Hindlimb muscle (tissue), 1 donor: ENCODE data around the gene BRINP2. TPM values are rescaled to one million over a fixed set of nuclear protein-coding genes. Genes with fewer than 3 reads are reported as not detected.

Source experiments
- DNase-seq: peaks from one replicate; pipeline ENCODE4 v3.0.0-alpha.2; 2013
- polyA plus RNA-seq: library from polyadenylated mRNA; unstranded; fragments of 120-200 nt; gene quantifications from one replicate; pipeline ENCODE4 v1.2.1, GENCODE V29; 2013; ENCODE audit not compliant: insufficient read length

The BRINP2 gene
- polyA plus RNA-seq, 1 donor, result 0.17 TPM

DNA sequence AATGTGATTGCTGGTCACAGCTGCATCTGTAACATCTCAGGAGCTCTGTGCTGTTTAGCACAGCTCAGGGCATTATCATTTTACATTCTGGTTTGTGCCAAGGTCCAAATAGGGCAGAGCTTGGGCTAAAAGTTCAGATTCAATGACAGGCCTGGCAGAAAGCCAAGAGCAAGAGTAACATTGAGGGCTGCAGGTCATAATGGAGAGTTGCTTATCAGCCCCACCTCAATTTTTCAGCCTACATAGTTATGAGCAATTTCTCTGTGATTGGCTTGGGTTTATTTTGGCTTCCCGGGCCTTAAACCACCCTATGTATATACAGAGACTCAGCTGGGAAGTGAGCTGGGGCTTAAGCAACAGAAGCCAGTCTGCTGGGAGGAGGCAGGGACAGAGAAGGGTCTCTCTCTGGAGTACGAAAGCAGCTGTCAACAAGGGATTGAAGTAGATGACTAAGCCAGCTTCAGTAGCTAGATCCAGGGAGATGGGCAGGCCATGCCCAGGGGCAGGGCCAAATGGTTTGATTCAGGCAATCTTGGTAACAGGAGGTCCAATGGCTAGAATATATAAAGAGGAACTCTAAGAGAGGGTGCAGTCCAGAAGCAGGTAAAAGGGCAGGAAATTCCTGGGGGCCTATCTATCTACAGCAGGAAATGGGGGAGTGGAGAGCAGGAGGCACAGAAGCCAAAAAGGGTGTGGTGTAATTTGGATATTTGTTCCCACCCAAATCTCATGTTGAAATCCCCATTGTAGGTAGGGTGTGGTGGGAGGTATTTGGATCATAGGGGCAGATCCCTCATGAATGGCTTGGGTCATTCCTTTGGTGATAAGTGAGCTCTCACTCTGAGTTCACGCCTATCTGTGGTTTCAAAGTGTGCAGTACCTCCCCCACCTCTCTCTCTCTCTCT, 49.0 kb downstream of the BRINP2 start:
- no peak for DNase-seq

GRCh38 chr1:177223359-177223758, 52.6 kb downstream of the BRINP2 start:
- no peak for DNase-seq

DNA sequence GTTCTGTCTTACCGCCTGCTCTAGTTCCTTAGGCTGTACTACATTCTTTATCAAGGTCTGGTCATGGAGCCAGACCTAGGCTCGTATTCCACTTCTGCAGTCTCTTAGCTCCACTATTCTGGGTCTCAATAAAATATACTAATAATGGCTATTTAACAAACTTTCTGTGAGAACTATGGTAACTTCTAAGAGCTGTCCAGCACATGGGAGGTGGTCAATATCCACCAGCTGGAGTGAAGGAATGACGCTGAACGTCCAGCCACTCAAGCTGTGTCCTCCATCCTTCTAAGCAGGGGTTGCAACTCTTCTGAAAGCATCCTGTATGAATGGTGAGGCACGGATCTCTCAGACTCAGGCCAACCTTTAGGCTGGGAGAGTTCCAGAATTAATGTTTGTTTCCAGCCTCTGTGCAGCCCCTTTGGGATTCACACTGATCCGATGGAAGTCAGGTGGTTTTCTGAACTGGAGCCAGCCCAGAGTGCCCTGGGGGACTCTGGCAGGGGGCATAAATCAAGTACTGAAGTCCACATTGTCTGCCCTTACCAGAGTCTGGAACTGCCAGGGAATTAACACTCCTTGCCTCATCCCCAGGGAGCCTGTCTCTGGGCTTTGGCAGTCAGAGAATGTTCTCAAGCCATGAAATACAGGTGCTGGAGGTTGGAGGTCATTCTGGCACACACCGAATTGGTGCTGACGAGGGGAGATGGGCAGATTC, 57.4 kb downstream of the BRINP2 start:
- DNase-seq, result no peak

GRCh38 chr1:177228693-177229065, 57.9 kb downstream of the BRINP2 start:
- no peak for DNase-seq

DNA sequence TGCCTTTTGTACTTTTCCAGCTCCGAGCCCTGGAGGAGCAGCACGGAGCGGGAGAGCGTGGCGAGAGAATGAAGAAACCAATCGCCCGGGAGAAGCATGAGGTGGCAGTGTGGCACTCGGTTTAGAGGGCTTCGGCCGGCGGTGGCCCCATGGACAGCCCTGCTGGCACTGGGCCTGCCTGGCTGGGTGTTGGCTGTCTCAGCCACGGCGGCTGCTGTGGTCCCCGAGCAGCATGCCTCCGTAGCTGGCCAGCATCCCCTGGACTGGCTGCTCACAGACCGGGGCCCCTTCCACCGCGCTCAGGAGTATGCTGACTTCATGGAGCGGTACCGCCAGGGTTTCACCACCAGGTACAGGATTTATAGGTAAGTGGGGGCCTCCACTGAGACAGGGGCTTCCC, 59.0 kb downstream of the BRINP2 start:
- DNase-seq, result no peak

- DNase-seq, result no peak
These were observed 59.7 kb downstream of the BRINP2 start for GRCh38 chr1:177230228-177231016.

GRCh38 chr1:177235350-177235749, 64.6 kb downstream of the BRINP2 start:
- no peak for DNase-seq

- no peak for DNase-seq
These were observed 66.2 kb downstream of the BRINP2 start for GRCh38 chr1:177236962-177237361.

DNA sequence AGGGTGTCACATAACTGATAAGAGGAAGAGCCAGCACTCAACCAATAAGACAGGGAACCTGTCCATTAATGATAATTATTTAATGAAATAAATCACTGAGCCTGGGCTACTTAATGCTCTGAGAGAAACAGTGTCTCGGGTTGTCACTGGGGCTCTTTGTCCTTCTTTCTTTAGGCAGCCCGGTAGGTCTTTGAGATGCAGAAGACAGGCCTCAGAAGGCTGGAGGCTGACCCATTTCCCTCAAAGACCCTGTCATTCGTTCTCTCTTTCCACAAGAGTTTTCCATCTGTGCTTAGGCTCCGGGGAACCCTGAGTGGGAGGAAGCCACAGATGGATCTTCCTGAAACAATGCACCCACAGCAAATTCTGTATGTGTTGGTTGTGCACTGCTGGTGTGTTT, 68.2 kb downstream of the BRINP2 start:
- DNase-seq, result no peak

GRCh38 chr1:177239792-177240191, 69.0 kb downstream of the BRINP2 start:
- no peak for DNase-seq

DNA sequence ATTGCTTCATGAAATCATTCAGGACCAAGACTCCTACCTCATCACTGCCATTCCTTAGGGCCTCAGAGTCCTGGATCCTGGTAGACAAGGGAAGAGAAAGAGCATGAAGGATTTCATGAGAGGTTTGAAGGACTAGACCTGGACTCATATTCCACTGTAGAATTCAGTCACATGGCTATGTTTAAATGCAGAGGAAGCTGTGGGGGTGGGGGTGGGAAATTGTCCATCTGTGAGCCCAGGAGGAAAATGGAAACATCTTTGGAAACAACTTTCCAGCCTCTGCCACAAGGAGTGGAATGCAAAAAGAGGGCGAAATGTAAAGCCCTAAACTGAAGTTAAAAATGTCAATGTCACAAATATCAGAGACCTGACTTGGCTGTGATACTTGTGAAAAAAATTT, 73.0 kb downstream of the BRINP2 start:
- DNase-seq, result no peak

DNA sequence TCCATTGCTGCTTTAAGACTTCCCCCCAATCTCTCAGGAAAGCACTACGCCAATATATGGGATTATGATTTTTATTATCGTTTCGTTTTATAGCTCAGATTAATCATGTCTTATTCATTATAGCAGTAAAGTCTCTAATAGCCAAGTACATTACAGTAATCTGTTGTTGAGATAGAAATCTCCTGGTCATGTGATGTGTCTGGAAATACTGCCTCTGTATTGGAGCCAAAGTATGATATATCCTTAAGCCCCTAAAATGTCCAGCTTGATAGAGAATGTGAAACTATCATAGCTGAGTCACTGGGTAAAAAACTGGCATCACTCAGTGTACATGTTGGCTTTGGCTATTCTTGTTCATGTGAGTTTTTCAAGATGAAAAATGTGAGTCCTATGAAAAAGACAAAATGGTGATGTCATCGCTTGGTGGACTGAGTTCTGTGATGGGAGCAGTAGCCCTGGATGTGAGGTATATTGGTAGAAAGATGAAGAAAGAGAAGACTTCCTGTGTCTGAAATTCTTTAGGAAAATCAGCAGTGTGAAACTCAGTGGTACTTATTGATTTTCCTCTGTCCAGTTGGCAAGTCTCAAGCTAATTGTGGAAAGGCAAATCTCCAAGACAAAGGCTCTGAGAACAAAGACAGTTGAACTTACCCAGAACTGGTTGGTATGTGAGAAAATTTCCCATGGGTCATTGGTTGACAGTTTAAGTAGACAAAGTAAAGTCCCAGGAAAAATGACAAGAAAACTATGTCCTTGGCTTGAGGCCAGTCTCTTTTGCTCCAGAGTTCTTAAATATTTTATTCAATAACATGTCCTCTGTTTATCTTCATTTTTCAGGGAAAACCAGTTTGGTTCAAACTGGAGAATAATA, 76.2 kb downstream of the BRINP2 start:
- no peak for DNase-seq

DNA sequence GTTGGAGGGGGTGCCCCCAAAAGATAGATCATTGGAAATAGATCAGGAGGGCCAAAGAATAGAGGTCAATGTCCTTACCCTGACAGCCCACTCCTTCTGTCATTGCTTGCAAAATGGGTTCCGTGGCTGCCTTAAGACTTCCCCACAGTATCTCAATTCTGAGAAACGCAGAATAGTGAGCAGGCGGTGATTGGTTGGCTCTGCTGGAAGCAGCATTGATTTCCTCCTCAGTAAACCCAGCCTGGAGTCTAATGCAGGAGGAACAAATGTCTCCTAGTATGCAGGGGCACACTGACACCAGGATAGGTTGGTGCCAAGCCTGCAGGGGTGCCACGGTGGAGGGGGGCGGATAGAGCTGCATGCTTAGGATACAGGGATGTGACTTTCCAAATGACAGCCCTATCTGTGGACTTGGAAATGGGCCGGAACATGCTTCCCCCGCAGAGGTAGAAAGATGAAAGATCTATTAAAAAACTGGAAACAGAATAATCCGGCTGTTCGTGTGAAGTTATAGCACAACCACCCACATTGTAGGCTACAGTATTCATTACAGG, 76.9 kb downstream of the BRINP2 start:
- DNase-seq, result no peak

- DNase-seq, result no peak
These were observed 77.5 kb downstream of the BRINP2 start for GRCh38 chr1:177248258-177248657.

DNA sequence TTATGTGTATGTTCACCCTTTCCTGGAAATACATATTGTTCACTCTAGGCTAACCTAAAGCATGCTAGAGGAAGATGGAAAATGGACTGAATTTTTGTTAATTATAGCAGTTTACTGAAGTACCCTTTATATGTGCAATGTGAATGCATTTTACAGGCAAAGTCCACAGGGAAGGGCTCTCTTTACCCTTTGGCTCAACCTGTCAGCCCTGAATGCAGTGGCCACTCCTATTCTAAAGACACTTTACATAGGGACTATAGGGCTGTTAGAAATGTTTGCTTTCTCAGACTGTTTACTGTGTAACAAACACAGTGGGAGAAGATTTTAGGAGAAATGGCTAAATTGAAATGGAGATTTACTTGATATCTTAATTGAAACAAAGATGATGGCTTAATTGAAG, 78.5 kb downstream of the BRINP2 start:
- DNase-seq, result no peak

DNA sequence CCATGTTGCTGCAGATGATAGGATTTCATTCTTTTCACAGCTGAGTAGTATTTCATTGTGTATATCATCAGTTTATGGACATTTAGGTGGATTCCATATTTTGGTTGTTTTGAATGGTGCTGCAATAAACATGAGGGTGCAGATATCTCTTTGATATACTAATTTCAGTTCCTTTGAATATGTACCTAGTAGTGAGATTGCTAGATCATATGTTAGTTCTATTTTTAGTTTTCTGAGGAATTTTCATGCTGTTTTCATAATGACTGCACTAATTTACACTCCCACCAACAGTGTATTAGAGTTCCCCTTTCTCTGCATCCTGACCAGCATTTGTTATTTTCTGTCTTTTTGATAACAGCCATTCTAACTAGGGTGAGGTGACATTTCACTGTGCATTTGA, 82.1 kb downstream of the BRINP2 start:
- no peak for DNase-seq

DNA sequence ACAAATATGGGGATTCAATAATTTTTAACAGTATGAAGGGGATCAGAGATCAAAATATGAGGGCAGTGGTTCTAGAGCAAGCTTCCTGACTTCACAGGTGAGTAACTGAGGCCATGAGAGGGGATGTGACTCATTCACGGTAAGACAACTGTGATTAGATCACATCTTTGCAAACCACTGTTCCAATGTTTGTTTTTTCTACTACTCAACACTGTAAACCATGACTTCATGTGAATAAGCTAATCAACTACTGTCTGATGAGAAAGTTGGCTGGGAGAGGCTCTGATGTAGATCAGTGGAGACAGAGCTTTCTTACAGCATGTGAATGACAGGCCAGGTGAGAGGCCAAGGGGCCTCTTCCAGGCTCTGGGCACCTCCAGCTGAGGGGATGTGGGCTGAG, 84.7 kb downstream of the BRINP2 start:
- no peak for DNase-seq

DNA sequence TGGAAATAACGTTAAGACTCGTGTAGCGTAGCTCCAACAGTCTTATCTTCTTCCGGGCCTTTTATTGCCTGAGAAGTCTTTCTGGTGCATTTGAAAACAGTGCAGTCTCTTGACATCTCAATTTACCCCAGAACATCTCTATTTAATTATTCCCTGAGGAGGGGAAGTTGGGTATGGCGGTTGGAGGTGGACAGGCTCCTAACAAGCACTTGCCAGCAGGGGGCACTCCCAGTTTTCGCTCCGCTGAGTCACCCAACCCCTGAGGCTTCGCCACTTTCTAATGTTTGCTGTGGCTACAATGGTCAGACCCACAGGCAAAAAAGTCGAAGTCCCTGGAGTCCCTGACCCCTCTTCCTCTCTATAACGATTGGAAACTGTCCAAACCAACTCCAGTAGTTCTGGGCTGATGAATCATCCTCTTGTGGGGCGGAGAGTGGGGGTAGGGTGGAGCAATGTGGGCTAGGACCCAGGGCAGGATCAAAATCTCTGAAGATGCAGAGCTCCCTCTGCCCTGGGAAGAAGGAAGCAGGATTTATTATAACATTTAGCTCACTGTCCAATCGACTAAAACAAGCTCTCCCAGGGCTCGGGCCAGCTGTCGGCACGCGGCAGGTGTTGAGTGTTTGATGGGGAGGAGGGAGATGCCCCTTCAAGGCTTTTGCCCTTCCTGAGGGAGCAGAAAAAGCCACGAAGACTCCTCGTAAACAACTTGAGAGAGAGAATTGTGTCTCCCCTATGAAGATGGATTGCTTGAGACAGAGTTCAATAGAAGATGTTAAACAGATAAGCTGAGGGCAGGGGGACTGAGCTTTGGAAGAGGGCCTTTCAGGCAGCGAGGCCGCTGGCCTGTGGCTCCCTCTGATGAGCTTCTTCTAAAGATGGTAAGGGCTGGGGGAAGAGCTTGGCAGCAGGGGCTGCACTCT, 85.7 kb downstream of the BRINP2 start:
- no peak for DNase-seq

GRCh38 chr1:177257128-177257527, 86.4 kb downstream of the BRINP2 start:
- no peak for DNase-seq

GRCh38 chr1:177257576-177257975, 86.8 kb downstream of the BRINP2 start:
- DNase-seq, result no peak

- no peak for DNase-seq
These were observed 100.1 kb downstream of the BRINP2 start for GRCh38 chr1:177270863-177271262.
